ENCODE results near the gene GALE.

GALE gene

DNA sequence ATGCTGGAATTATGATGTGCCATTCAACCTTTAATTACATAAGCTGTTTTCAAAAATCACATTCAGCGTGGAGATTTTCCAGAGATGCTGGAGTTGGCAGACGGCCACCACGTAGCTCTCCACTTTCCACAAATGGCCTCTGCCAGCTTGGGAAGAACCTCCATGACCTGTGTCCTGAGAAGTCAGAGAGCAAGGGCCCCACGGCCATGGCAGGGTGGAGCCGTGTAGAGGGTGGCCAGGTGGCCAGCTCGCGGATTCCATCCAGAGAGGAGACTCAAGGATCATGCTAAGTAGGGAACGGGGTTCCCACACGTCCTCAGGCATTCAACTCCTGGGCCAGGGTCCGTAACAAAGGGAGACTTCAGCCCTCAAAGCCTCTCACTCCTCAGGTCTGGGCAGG, 1.3 kb upstream of the GALE start:
- no peaks in the 10 kb centered on the region for H3K27me3 ChIP-seq (replicated peaks; ENCODE audit: control insufficient read depth, insufficient read depth, low read length)
- peaks cover 9% of the 10 kb centered on the region for H3K36me3 ChIP-seq (ENCODE audit: control insufficient read depth, insufficient read depth, low read length)
- TF ChIP-seq, protein P1, sequence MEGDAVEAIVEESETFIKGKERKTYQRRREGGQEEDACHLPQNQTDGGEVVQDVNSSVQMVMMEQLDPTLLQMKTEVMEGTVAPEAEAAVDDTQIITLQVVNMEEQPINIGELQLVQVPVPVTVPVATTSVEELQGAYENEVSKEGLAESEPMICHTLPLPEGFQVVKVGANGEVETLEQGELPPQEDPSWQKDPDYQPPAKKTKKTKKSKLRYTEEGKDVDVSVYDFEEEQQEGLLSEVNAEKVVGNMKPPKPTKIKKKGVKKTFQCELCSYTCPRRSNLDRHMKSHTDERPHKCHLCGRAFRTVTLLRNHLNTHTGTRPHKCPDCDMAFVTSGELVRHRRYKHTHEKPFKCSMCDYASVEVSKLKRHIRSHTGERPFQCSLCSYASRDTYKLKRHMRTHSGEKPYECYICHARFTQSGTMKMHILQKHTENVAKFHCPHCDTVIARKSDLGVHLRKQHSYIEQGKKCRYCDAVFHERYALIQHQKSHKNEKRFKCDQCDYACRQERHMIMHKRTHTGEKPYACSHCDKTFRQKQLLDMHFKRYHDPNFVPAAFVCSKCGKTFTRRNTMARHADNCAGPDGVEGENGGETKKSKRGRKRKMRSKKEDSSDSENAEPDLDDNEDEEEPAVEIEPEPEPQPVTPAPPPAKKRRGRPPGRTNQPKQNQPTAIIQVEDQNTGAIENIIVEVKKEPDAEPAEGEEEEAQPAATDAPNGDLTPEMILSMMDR (IDR thresholded peaks at IDR 0.05; ENCODE audit: insufficient read depth, low read length, poor library complexity, severe bottlenecking): no peak
- H3K4me3 ChIP-seq (replicated peaks; ENCODE audit: low read depth, low read length): no peak overlapping the region
- DNase-seq (ENCODE audit: extremely low read depth, insufficient read length): no peak

DNA sequence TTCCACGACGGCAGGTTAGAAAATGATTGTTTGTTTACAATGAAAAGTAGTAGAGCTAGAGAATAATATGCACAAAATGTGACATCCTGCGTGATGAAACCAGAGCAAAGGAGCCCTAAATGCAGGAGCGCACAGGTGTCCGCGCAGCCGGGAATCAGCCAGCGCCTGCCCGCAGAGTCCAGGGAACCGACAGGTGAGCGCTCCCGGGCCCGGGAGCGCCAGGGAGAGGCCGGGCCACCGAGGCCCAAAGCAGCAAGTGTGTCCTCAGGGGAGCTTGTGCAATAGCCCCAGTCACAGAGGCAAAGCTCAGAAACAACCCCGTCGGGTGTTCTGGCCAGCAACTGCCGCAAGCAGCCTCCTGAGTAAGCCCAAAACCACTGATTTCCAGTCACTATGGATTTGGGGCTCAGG, 789 bp upstream of the GALE start:
- TF ChIP-seq, protein P1 (IDR thresholded peaks at IDR 0.05; ENCODE audit: insufficient read depth, low read length, poor library complexity, severe bottlenecking): no peak
- H3K4me3 ChIP-seq (replicated peaks; ENCODE audit: low read depth, low read length): peak overlapping the region; percentile 93
- no peak for DNase-seq (ENCODE audit: extremely low read depth, insufficient read length)
- no peaks in the 10 kb centered on the region for H3K27me3 ChIP-seq (replicated peaks; ENCODE audit: control insufficient read depth, insufficient read depth, low read length)
- H3K36me3 ChIP-seq (ENCODE audit: control insufficient read depth, insufficient read depth, low read length): peaks cover 14% of the 10 kb centered on the region

DNA sequence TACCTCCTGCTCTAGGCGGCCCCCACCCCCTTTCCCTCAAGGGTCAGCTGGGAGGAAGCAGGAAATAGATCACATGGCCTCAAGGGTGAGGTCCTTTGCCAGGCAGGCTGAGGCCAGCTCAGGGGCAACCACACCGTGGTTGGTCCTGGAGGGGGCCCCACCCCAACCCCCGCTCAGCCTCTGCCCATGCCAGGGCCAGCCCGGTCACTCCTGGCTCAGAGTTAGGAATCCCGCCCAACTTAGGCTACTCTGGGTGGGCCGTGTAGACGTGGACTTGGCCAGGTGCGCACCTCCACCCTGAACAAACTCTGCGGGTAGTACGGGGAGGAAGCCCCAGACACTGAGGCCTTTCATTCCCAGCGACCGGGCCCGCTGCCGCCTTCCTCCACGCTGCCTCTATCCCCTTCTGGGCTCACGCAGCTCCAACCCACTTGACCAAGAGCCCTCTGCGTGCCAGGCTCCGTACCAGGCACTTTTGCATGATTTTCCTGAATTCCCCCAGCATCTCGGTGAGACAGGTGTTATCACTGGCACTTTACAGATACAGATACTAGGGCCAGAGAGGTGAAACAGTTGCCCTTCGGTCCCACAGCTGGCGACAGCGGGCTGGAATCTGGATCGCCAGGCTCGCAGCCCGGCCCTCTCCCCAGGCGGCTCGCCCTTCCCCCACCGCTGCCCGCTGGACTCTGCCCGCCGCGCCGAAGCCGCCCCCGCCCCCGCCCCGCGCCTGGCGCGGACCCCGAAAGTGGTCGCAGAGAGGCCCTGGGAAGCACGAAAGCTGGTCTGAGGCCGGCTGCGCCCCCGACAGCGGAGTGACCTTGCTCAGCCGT, 769 bp downstream of the GALE start:
- TF ChIP-seq, protein P1 (IDR thresholded peaks at IDR 0.05; ENCODE audit: insufficient read depth, low read length, poor library complexity, severe bottlenecking): no peak
- DNase-seq (ENCODE audit: extremely low read depth, insufficient read length): no peak

GRCh38 chr1:23799255-23799569, 1.3 kb downstream of the GALE start:
- TF ChIP-seq, protein P1 (IDR thresholded peaks at IDR 0.05; ENCODE audit: insufficient read depth, low read length, poor library complexity, severe bottlenecking): no peak
- Histone ChIP-seq H3K4me3 (replicated peaks; ENCODE audit: low read depth, low read length) (peak overlapping the region; percentile 93), H3K27me3 (replicated peaks; ENCODE audit: control insufficient read depth, insufficient read depth, low read length) (no peaks in the 10 kb centered on the region), H3K36me3 (ENCODE audit: control insufficient read depth, insufficient read depth, low read length) (peaks cover 19% of the 10 kb centered on the region)
- DNase-seq (ENCODE audit: extremely low read depth, insufficient read length): no peak

More for the DNA sequence above, 769 bp downstream of the GALE start:
- Histone ChIP-seq H3K36me3 (ENCODE audit: control insufficient read depth, insufficient read depth, low read length) (peaks cover 16% of the 10 kb centered on the region), H3K4me3 (replicated peaks; ENCODE audit: low read depth, low read length) (peak overlapping the region; percentile 93), H3K27me3 (replicated peaks; ENCODE audit: control insufficient read depth, insufficient read depth, low read length) (no peaks in the 10 kb centered on the region)

GRCh38 chr1:23798662-23799142, 1.9 kb downstream of the GALE start:
- TF ChIP-seq, protein P1 (IDR thresholded peaks at IDR 0.05; ENCODE audit: insufficient read depth, low read length, poor library complexity, severe bottlenecking): peak; percentile 26
- no peaks in the 10 kb centered on the region for H3K27me3 ChIP-seq (replicated peaks; ENCODE audit: control insufficient read depth, insufficient read depth, low read length)
- no peak for DNase-seq (ENCODE audit: extremely low read depth, insufficient read length)
- peaks cover 19% of the 10 kb centered on the region for H3K36me3 ChIP-seq (ENCODE audit: control insufficient read depth, insufficient read depth, low read length)
- no peak overlapping the region for H3K4me3 ChIP-seq (replicated peaks; ENCODE audit: low read depth, low read length)

Data from GM06990 (cell line).